GM21390 (cell line): ENCODE measurements around the gene NOL4L.
"Not testable (repeated sequence)": the region's sequence is repeated elsewhere in the genome, so short reads cannot be mapped to it uniquely, and the experiment has no call there.

Experiments used
- ATAC-seq: cut with Tn5 transposase; IDR thresholded peaks from one replicate; pipeline ENCODE4 v1.9.1; 2021; ENCODE audit not compliant: unreplicated experiment

The NOL4L gene

DNA sequence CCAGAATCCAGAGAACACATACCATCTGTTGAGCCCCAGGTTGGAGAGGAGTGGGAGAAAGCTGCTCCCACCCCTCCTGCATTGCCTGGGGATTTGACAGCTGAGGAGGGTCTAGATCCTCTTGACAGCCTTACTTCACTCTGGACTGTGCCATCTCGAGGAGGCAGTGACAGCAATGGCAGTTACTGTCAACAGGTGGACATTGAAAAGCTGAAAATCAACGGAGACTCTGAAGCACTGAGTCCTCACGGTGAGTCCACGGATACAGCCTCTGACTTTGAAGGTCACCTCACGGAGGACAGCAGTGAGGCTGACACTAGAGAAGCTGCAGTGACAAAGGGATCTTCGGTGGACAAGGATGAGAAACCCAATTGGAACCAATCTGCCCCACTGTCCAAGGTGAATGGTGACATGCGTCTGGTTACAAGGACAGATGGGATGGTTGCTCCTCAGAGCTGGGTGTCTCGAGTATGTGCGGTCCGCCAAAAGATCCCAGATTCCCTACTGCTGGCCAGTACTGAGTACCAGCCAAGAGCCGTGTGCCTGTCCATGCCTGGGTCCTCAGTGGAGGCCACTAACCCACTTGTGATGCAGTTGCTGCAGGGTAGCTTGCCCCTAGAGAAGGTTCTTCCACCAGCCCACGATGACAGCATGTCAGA is 149.6 kb downstream of the NOL4L start:
- no peak for ATAC-seq

DNA sequence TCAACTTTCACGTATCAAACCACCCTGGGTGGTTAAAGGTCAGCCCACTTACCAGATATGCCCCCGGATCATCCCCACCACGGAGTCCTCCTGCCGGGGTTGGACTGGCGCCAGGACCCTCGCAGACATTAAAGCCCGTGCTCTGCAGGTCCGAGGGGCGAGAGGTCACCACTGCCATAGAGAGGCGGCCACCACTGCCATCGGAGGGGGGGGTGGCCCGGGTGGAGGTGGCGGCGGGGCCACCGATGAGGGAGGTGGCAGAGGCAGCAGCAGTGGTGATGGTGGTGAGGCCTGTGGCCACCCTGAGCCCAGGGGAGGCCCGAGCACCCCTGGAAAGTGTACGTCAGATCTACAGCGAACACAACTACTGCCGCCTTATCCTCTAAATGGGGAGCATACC is 150.7 kb downstream of the NOL4L start:
- no peak for ATAC-seq

DNA sequence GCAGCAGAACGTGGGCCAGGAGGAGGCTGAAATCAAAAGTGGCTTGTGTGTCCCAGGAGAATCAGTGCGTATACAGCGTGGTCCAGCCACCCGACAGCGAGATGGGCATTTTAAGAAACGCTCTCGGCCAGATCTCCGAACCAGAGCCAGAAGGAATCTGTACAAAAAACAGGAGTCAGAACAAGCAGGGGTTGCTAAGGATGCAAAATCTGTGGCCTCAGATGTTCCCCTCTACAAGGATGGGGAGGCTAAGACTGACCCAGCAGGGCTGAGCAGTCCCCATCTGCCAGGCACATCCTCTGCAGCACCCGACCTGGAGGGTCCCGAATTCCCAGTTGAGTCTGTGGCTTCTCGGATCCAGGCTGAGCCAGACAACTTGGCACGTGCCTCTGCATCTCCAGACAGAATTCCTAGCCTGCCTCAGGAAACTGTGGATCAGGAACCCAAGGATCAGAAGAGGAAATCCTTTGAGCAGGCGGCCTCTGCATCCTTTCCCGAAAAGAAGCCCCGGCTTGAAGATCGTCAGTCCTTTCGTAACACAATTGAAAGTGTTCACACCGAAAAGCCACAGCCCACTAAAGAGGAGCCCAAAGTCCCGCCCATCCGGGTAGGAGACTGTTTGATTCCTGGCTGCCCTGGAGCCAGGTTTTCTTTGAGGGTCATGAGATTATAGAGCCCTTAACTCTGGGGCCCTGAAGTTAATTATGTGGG is 151.7 kb downstream of the NOL4L start:
- ATAC-seq, result no peak

DNA sequence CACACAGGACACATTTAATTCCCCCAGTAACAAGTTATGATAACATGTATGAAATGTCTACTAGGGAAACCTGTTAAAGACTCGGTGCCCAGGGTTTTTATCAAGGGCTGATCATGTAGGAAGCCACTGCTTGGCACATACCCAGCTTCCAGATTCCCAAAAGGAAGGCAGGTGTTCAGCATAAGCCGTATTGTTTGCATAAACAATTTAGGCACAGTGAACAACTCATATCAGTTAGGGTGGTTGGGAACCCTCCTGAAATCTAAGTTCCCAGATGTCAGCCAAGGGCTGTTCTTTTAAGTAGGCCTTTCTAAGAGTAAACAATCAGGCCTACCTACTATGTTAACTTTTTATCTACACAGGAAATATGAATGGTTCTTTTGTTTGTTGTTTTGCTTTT is 152.9 kb downstream of the NOL4L start:
- no peak for ATAC-seq

DNA sequence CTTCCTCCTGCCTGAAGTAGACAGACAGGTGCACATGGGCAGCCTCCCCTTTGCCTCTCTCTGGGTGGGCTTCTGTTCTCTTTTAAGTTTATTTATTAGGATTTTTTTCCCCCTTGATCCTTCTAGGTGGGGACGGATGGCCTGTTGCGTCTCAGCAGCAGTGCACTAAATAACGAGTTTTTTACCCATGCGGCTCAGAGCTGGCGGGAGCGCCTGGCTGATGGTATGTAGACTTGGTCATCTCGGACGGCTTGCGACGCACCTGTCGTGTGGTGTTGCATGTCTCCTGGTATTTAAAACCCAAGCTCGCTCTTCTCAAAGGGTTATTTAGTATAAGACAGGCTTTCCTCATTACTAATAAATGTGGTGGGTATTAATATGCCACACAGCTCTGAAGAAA is 153.7 kb downstream of the NOL4L start:
- no peak for ATAC-seq

DNA sequence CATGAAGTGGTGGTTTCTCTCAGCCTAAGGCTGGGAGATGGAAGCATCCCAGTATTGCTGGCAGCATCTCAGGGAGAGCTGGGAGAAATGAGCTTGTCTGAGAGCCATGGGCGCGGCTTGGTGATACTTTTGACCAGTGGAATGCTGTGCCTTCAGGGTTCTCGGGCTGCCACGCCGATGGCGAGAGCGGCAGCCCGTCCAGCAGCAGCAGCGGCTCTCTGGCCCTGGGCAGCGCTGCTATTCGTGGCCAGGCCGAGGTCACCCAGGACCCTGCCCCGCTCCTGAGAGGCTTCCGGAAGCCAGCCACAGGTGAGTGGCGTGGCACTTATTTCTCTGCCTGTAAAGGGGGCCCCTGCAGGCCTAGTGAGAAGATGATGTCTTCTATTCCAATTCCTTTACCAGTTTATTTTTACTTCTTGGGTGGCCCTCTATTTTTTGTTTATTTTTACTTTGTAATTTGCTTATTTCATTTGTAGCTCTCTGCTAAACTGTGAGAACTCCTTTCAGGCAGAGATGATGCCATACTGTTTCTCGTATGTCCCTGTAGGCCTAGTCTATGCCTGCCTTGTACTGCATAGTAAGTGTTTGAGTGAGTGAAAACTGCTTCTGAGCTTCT is 155.3 kb downstream of the NOL4L start:
- no peak for ATAC-seq

DNA sequence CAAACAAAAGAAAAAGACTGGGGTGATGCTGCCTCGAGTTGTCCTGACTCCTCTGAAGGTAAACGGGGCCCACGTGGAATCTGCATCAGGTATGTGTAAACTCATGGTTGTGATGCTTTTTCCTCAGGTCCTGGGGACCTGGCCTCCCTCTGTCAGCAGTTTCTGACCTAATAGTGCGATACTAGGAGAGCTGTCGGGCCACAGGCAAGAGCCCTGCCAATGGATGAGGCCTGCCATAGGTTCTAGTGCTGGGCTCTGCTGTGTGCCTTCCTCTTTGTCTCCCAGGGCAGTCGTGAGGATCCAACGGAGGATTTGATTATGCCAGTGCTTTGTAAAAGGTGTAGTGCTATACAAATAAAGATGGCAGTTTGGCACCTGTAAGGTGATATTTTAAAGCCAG is 155.8 kb downstream of the NOL4L start:
- no peak for ATAC-seq

DNA sequence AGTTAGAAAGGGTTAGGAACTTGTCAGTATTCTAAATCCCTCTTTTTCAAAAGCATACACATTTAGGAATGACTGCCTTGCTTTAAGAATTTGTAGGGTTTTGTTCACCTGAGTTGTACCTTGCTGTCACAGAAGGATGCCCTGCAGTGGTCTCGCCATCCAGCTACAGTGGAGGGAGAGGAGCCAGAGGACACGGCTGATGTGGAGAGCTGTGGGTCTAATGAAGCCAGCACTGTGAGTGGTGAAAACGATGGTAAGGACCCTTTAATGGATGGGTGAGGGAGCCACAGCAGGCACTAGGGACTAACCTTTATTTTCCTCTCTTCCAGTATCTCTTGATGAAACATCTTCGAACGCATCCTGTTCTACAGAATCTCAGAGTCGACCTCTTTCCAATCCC is 157.1 kb downstream of the NOL4L start:
- ATAC-seq, result no peak

DNA sequence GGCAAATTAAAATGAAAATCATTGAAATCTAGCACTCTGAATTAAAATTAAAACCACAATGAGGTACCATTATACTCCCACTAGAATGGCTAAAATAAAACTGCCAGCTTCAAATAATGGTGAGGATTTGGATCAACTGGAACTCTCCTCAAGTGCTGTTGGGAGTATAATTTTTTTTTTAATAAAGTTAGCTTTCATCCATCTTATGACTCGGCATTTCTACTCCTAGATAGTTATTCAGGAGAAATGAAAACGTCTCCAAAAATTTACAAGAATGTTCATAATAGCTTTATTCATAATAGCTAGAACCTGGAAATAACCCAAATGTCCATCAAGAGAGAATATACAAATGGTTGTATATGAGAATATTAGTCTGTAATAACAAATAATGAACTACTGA is 163.8 kb downstream of the NOL4L start:
- no peak for ATAC-seq

DNA sequence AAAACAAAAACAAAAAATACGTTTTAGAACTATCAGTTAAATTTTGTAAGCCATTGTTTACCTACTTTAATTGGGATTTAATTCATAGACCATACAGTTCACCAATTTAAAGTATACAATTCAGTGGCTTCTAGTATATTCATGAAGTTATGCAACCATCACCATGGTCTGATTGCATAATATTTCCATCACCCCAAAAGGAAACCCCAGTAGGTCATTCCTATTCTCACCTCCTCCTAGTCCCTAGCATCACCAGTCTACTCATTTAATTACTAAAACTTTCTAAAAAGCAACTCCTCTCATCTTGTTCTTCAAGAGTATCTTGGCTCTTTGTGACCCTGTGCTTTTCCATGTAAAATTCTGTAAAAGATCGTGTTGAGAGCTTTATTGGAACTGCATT is 166.8 kb downstream of the NOL4L start:
- ATAC-seq, result no peak

DNA sequence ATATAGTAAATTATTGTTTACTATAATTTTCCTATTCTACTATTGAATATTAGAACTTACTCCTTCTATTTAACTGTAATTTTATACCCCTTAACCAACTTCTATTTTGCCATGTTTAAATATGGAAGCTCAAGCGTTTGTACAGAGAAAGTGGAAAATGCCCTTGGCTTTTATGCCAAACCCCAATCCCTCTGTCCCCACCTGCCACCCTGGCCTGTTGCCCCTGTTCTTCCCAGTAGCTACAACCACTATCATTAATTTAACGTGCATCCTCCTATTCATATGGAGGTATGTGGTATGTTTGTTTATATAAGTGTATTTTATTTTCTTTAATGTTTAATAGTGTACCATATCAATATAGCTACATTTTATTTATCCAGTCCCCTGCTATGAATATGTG is 168.9 kb downstream of the NOL4L start:
- ATAC-seq, result no peak

DNA sequence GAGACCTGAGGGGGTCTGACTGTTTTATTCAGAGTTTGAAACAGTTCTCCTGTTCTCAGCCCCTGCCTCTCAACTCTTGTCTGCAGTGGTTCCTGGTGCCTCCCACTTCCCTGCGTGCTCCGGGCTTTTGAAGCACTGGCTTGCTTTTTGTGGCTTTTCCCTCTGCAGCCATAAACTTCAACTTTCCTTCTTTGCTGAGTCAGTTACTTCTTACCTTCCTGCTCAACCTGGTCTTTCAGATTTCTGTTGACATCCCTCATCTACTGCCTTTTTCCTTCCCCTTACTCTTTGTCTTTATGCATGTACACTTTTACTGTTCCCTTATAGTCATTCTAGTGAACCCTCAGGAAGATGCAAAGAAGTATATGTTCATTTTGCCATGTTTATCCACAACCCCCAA is 169.6 kb downstream of the NOL4L start:
- ATAC-seq, result no peak

DNA sequence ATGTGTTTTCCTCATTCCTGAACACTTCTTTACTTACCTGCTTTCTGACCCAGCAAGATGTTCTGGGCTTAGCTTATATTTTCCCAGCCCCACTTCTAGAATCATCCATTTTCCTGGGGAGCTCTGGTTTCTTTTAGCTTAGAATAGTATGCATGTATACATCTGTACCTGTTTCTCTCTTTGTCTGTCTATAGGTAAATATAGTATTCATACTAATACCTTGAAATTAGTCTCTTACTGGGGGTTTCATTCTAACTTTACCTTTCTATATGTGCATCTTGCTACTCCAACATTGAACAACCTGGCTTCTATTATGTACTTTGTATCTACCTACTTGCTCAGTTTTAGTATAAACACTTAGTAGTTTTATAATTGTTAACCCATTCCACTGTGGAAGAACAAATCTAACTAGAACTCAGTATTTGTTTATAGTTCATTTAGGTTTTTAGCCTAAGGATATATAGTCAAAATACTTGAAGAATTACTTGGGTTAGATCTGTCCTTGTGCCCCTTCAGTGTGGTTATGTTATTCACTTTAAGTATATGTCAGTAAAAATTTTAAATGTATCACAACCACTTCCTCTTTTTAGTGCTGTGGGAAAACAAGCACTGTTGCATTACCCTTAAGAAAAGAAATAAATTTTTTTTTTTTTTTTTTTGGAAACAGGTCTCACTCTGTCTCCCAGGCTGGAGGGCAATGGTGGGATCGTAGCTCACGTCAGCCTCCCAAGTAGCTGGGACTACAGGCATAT is 173.0 kb downstream of the NOL4L start:
- no peak for ATAC-seq

DNA sequence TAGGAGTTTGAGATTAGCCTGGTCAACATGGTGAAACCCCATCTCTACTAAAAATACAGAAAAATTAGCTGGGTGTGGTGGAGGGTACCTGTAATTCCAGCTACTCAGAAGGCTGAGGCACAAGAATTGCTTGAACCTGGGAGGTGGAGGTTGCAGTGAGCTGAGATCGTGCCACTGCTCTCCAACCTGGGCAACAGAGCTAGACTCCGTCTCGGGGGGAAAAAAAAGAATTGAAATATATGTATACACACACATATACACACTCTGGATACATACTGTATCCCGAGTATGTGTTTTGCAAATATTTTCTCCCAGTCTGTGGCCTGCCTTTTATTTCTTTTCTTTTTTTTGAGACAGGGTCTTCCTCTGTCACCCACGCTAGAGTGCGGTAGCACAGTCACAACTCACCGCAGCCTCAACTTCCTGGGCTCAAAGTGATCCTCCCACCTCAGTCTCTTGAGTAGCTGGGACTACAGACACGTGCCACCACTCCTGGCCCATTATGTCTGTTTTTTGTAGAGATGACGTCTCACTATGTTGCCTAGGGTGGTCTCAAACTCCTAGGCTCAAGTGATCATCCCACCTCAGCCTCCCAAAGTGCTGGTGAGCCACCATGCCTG is 177.9 kb downstream of the NOL4L start:
- not testable (repeated sequence) for ATAC-seq

DNA sequence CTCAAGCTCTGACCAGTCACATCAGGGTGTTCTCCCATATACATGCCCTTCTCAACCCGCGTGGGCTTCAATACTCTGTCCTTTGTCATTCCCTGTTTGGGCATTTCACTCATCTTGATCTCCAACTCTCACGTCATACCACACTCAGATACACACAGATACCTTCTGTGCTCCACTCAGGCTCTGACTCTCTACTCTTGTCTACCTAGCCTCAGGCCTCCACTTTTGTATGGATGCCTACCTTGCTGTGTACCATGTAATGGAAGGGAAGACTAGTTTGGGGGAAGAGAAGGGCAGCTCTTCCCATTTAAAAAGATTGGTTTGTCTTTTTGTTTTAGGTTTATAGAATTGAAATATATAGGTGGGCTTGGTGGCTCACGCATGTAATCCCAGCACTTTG is 178.4 kb downstream of the NOL4L start:
- no peak for ATAC-seq

DNA sequence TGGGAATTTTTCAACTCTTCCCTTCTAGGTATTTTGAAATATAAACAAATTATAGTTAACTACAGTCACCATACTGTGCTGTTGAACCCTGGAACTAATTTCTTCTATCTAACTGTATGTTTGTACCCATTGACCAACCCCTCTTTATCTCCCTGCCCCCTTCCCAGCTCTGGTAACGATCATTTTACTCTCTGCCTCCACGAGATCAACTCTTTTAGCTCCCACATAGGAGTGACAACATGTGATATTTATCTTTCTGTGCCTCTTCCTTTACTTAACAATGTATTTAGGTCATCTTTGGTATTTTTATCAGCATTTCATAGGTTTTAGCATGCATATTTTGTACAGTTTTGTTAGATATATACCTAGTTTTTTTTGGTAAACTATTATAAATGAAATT is 181.1 kb downstream of the NOL4L start:
- no peak for ATAC-seq

DNA sequence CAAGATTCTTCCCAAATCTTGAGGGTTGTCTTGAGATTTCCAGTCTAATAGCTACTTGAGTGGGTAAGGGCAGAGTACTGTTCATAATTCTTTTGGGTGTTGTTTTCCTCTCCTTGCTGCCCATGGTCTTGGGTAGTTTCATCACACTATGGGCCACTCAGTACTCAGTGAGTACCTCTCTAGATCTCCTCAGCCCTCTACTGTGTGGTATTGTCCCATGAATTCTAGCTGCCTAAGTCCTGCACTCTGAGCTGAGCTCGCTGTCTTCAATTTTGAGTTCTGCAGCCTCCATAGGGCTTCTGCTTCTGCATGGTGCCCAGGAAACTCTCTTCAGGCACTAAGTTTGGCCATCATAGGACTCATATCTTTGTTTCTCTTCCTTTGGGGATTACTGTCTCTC is 184.7 kb downstream of the NOL4L start:
- no peak for ATAC-seq

DNA sequence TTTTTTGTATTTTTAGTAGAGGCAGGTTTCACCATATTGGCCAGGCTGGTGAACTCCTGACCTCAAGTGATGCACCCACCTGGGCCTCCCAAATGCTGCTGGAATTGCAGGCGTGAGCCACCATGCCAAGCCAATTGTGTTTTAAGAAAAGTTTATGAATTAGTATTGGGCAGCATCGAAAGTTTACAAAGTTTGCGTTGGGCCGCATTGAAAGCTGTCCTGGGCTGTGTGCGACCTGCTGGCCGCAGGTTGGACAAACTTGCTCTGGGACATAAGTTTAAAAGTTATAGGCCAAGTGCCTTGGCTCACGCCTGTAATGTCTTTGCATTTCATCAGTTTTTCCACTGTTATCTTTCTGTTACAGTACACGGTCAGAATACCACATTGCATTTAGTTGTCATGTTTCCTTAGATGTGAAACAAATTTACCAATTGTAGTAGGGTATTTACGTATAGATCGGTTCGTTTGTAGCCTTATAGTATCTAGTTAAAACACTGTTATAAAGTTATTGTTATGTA is 187.5 kb downstream of the NOL4L start:
- ATAC-seq, result no peak

DNA sequence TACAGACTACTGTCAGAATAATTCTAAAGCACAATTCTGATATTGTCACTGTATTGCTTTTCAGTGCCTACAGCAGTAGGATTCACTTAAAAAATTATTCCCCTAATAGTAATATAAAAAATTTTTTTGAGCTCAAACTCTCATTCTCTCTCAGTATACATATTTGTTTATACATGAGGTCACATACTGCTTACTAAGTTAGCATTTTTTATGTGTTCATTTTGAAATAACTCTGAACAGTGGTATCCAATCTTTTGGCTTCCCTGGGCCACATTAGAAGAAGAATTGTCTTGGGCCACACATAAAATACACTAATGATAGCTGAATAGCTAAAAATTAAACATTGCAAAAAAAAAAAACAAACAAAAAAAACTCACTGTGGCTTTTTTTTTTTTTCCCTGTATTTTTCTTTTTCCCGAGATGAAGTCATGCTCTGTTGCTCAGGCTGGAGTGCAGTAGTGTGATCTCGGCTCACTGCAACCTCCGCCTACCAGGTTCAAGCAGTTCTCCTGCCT is 188.4 kb downstream of the NOL4L start:
- ATAC-seq, result no peak

DNA sequence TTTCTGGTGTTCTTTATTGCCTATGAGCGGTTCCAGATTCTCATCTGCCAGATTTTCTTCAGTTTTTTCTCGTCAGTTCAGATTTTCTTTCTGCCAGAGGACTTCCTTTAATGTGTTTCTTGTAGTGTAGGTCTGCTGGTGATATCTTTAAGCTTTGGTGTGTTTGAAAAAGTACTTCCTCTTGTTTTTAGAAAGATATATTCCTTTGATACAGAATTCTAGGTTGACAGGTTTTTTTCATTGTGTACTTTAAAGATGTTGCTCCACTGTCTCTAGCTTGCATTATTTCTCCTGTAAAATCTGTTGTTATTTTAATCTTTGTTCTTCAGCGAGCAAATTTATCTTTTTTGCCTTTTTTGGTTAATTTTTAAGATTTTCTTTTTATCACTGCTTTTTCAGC is 190.1 kb downstream of the NOL4L start:
- ATAC-seq, result no peak
